Urinary bladder (tissue), 4 donors: ENCODE results near the gene AXIN1. TPM values are rescaled to one million over a fixed set of nuclear protein-coding genes. Genes with fewer than 3 reads are reported as not detected.

ENCODE experiments used
- DNase-seq: peaks from one replicate; pipeline ENCODE4 v3.0.0-alpha.2; 2015; ENCODE audit errors: extremely low spot score
- H3K27ac ChIP-seq: one replicate; pipeline ENCODE4 v1.5.1; 2013; ENCODE audit warnings: low read depth, mild to moderate bottlenecking, moderate library complexity
- H3K36me3 ChIP-seq: one replicate; pipeline ENCODE4 v1.6.1; 2013; ENCODE audit warnings: mild to moderate bottlenecking, moderate library complexity; ENCODE audit not compliant: insufficient read depth
- H3K4me1 ChIP-seq: one replicate; pipeline ENCODE4 v1.6.1; 2013; ENCODE audit warnings: mild to moderate bottlenecking, moderate library complexity; ENCODE audit not compliant: insufficient read depth
- H3K4me3 ChIP-seq: one replicate; pipeline ENCODE4 v1.5.1; 2013; ENCODE audit warnings: low read depth, low read length
- WGBS: extraction: QIAGEN DNeasy Blood & Tissue Kit; methylation state at CpG from one replicate; pipeline ENCODE4 v1.1.7; 2013; 5-methylcytosine and 5-hydroxymethylcytosine counted together
- polyA plus RNA-seq: library from polyadenylated mRNA; stranded (reverse); fragments of 200-250 nt; gene quantifications from one replicate; pipeline ENCODE4 v1.2.3, GENCODE V29; 2013
- total RNA-seq: library from RNA; depleted of rRNA; stranded (reverse); fragments of >200 nt; gene quantifications from one replicate; pipeline ENCODE4 v1.2.3, GENCODE V29; 2014
- donor health status: healthy with polysubstance abuse.
- donor health status: healthy.

Gene AXIN1
- total and polyA plus RNA-seq, 2 donors, result 9.9 to 25.0 TPM

GRCh38 chr16:281660-282255 is 70.8 kb downstream of the AXIN1 start:
- Histone ChIP-seq H3K4me3 (no peak overlapping the region), H3K36me3 (no peaks in the 10 kb centered on the region), H3K27ac (no peak overlapping the region), H3K4me1 (no peaks in the 10 kb centered on the region)
- DNase-seq, result no peak
- WGBS, result 47% methylated on average over 25 of the region's 25 CpGs

GRCh38 chr16:280991-281659 is 71.4 kb downstream of the AXIN1 start:
- Histone ChIP-seq H3K4me1 (no peaks in the 10 kb centered on the region), H3K4me3 (no peak overlapping the region), H3K36me3 (no peaks in the 10 kb centered on the region), H3K27ac (no peak overlapping the region)
- no peak for DNase-seq
- WGBS, result 37% methylated on average over 27 of the region's 27 CpGs

- under 1% methylated on average over 54 of the region's 54 CpGs for WGBS
- H3K4me1 ChIP-seq, result no peaks in the 10 kb centered on the region
- DNase-seq, result no peak
- no peak within 1 kb of the TSS for H3K27ac ChIP-seq
- H3K36me3 ChIP-seq, result no peaks in the 10 kb centered on the region
- peak within 1 kb of the TSS; percentile 35 for H3K4me3 ChIP-seq
These were observed 72.0 kb downstream of the AXIN1 start, which contains the start of gene ARHGDIG for GRCh38 chr16:280552-280951. Gene ARHGDIG (plus strand): TSS chr16:280591. CDS start chr16:280681, 90 bp downstream.

- Histone ChIP-seq H3K27ac (no peak overlapping the region), H3K4me3 (peak overlapping the region; percentile 35), H3K4me1 (no peaks in the 10 kb centered on the region), H3K36me3 (no peaks in the 10 kb centered on the region)
- no peak for DNase-seq
- 6% methylated on average over 47 of the region's 47 CpGs for WGBS
These were observed 72.5 kb downstream of the AXIN1 start for GRCh38 chr16:280005-280460.

- no peaks in the 10 kb centered on the region for H3K36me3 ChIP-seq
- H3K4me1 ChIP-seq, result no peaks in the 10 kb centered on the region
- H3K27ac ChIP-seq, result no peak overlapping the region
- 69% methylated on average over 7 of the region's 7 CpGs for WGBS
- no peak for DNase-seq
- no peak overlapping the region for H3K4me3 ChIP-seq
These were observed 73.0 kb downstream of the AXIN1 start for GRCh38 chr16:279531-279930.

GRCh38 chr16:278863-279366 is 73.6 kb downstream of the AXIN1 start:
- Histone ChIP-seq H3K27ac (no peak overlapping the region), H3K4me3 (no peak overlapping the region), H3K4me1 (no peaks in the 10 kb centered on the region), H3K36me3 (no peaks in the 10 kb centered on the region)
- DNase-seq, result no peak
- WGBS, result 57% methylated on average over 6 of the region's 6 CpGs

- WGBS, result 83% methylated on average over 20 of the region's 20 CpGs
- no peak overlapping the region for H3K27ac ChIP-seq
- no peaks in the 10 kb centered on the region for H3K36me3 ChIP-seq
- no peaks in the 10 kb centered on the region for H3K4me1 ChIP-seq
- no peak for DNase-seq
- H3K4me3 ChIP-seq, result no peak overlapping the region
These were observed 76.0 kb downstream of the AXIN1 start for GRCh38 chr16:276426-277077.

- no peaks in the 10 kb centered on the region for H3K4me1 ChIP-seq
- no peak within 1 kb of the TSS for H3K27ac ChIP-seq
- no peak for DNase-seq
- 3% methylated on average over 56 of the region's 56 CpGs for WGBS
- peak within 1 kb of the TSS; percentile 44 for H3K4me3 ChIP-seq
- no peaks in the 10 kb centered on the region for H3K36me3 ChIP-seq
These were observed 76.7 kb downstream of the AXIN1 start, which contains the start of gene RGS11 for GRCh38 chr16:275786-276232. Gene RGS11 (minus strand): TSS chr16:275944. CDS start chr16:275911, 33 bp downstream.

- no peak for DNase-seq
- H3K36me3 ChIP-seq, result no peaks in the 10 kb centered on the region
- H3K4me1 ChIP-seq, result no peaks in the 10 kb centered on the region
- H3K27ac ChIP-seq, result no peak overlapping the region
- peak overlapping the region; percentile 44 for H3K4me3 ChIP-seq
- WGBS, result 2% methylated on average over 58 of the region's 58 CpGs
These were observed 77.4 kb downstream of the AXIN1 start for GRCh38 chr16:275041-275641.

- WGBS, result 81% methylated on average over 30 of the region's 30 CpGs
These were observed 78.7 kb downstream of the AXIN1 start for GRCh38 chr16:273547-274421.

GRCh38 chr16:272633-273546 is 79.6 kb downstream of the AXIN1 start:
- 74% methylated on average over 36 of the region's 36 CpGs for WGBS
- Histone ChIP-seq H3K4me1 (no peaks in the 10 kb centered on the region), H3K4me3 (no peak overlapping the region), H3K36me3 (no peaks in the 10 kb centered on the region), H3K27ac (no peak overlapping the region)
- no peak for DNase-seq

More at GRCh38 chr16:273547-274421, 78.7 kb downstream of the AXIN1 start:
- DNase-seq, result no peak
- no peak overlapping the region for H3K4me3 ChIP-seq
- H3K36me3 ChIP-seq, result no peaks in the 10 kb centered on the region
- H3K4me1 ChIP-seq, result no peaks in the 10 kb centered on the region
- H3K27ac ChIP-seq, result no peak overlapping the region
